Karpas-422 (cell line): Measurements from ENCODE around the gene KATNIP. TPM values are rescaled to one million over a fixed set of nuclear protein-coding genes. Genes with fewer than 3 reads are reported as not detected.

Source experiments
- DNase-seq: peaks from one replicate; pipeline ENCODE4 v3.0.0-alpha.2; 2015
- H2AFZ ChIP-seq: fragments of 200-600 bp; sonication (generic); 2 replicates; pipeline ENCODE4 v1.6.1; 2014; ENCODE audit warnings: antibody characterized with exemption, low read length, mixed read lengths
- H3K27ac ChIP-seq: fragments of 200-600 bp; sonication (generic); 2 replicates; pipeline ENCODE4 v1.5.1; 2014; ENCODE audit warnings: mild to moderate bottlenecking, low read length, moderate library complexity
- H3K27me3 ChIP-seq: fragments of 200-600 bp; sonication (generic); 2 replicates; pipeline ENCODE4 v1.6.1; 2014; ENCODE audit warnings: low read length, mixed read lengths
- H3K36me3 ChIP-seq: fragments of 200-600 bp; sonication (generic); 2 replicates; pipeline ENCODE4 v1.6.1; 2014; ENCODE audit warnings: low read length, mixed read lengths; ENCODE audit not compliant: insufficient read depth
- H3K4me1 ChIP-seq: fragments of 200-600 bp; sonication (generic); 2 replicates; pipeline ENCODE4 v1.6.1; 2014; ENCODE audit warnings: mild to moderate bottlenecking, low read length, mixed read lengths
- H3K4me2 ChIP-seq: fragments of 200-600 bp; sonication (generic); 2 replicates; pipeline ENCODE4 v1.6.1; 2014; ENCODE audit warnings: low read length, low read depth, mild to moderate bottlenecking; ENCODE audit not compliant: poor library complexity, severe bottlenecking
- H3K4me3 ChIP-seq: fragments of 200-600 bp; sonication (generic); 2 replicates; pipeline ENCODE4 v1.5.1; 2014; ENCODE audit warnings: mild to moderate bottlenecking, antibody characterized with exemption, low read length, mixed read lengths
- H3K79me2 ChIP-seq: fragments of 200-600 bp; sonication (generic); 2 replicates; pipeline ENCODE4 v1.6.1; 2014; ENCODE audit warnings: mild to moderate bottlenecking, low read length, mixed read lengths
- H3K9ac ChIP-seq: fragments of 200-600 bp; sonication (generic); 2 replicates; pipeline ENCODE4 v1.6.0; 2014; ENCODE audit warnings: low read length
- H3K9me2 ChIP-seq: fragments of 200-600 bp; sonication (generic), shearing (Covaris generic); replicated peaks from 2 replicates; pipeline ENCODE4 v1.6.0; 2014; ENCODE audit warnings: mild to moderate bottlenecking, low read length, moderate library complexity; ENCODE audit not compliant: insufficient read depth
- H3K9me3 ChIP-seq: fragments of 300-700, 200-600 bp; sonication (generic); 2 replicates; pipeline ENCODE4 v1.6.1; 2014; ENCODE audit warnings: low read length, mixed read lengths
- H4K20me1 ChIP-seq: fragments of 200-600 bp; sonication (generic); 2 replicates; pipeline ENCODE4 v1.6.1; 2014; ENCODE audit warnings: mild to moderate bottlenecking, antibody characterized with exemption, low read length, low read depth; ENCODE audit not compliant: insufficient read depth
- total RNA-seq: library from RNA; depleted of rRNA; stranded (reverse); fragments of >200 nt; shearing (Covaris generic); gene quantifications from 2 replicates; pipeline ENCODE4 v1.2.3, GENCODE V29; 2014; ENCODE audit warnings: low replicate concordance

The KATNIP gene
- total RNA-seq, 1 experiment from 2014 or later: 8.5 TPM

GRCh38 chr16:27576729-27577128 is 26.8 kb downstream of the KATNIP start:
- no peaks in the 10 kb centered on the region for H4K20me1 ChIP-seq
- no peak overlapping the region for H3K4me3 ChIP-seq
- H3K9me3 ChIP-seq: no peaks in the 10 kb centered on the region
- peaks cover 5% of the 10 kb centered on the region; the same call in 1 of the 2 replicates for H3K79me2 ChIP-seq
- no peak overlapping the region for H3K27ac ChIP-seq
- H3K4me1 ChIP-seq: peaks cover 7% of the 10 kb centered on the region
- no peaks in the 10 kb centered on the region for H3K27me3 ChIP-seq
- H3K36me3 ChIP-seq: no peaks in the 10 kb centered on the region
- no peaks in the 10 kb centered on the region for H3K9me2 ChIP-seq
- no peak overlapping the region for H3K4me2 ChIP-seq
- DNase-seq: no peak
- no peak overlapping the region for H2AFZ ChIP-seq
- H3K9ac ChIP-seq: no peak overlapping the region

- Histone ChIP-seq H2AFZ (no peak overlapping the region), H3K27me3 (no peaks in the 10 kb centered on the region), H3K27ac (no peak overlapping the region), H3K9me3 (no peaks in the 10 kb centered on the region), H3K79me2 (no peaks in the 10 kb centered on the region), H3K9ac (no peak overlapping the region), H3K9me2 (no peaks in the 10 kb centered on the region), H4K20me1 (no peaks in the 10 kb centered on the region), H3K4me1 (peaks cover 7% of the 10 kb centered on the region), H3K4me3 (no peak overlapping the region), H3K36me3 (no peaks in the 10 kb centered on the region), H3K4me2 (no peak overlapping the region)
- DNase-seq: peak; percentile 40
These were observed 29.4 kb downstream of the KATNIP start for GRCh38 chr16:27579087-27579980.

GRCh38 chr16:27582883-27583282 is 32.9 kb downstream of the KATNIP start:
- H3K9me3 ChIP-seq: no peaks in the 10 kb centered on the region
- H3K9me2 ChIP-seq: no peaks in the 10 kb centered on the region
- H3K4me1 ChIP-seq: peaks cover 7% of the 10 kb centered on the region
- H3K27ac ChIP-seq: no peak overlapping the region
- H3K4me3 ChIP-seq: no peak overlapping the region
- H3K4me2 ChIP-seq: no peak overlapping the region
- H3K79me2 ChIP-seq: no peaks in the 10 kb centered on the region
- no peaks in the 10 kb centered on the region for H3K36me3 ChIP-seq
- DNase-seq: no peak
- H2AFZ ChIP-seq: no peak overlapping the region
- no peaks in the 10 kb centered on the region for H4K20me1 ChIP-seq
- H3K9ac ChIP-seq: no peak overlapping the region
- no peaks in the 10 kb centered on the region for H3K27me3 ChIP-seq

- Histone ChIP-seq H3K36me3 (no peaks in the 10 kb centered on the region), H3K27me3 (no peaks in the 10 kb centered on the region), H3K9me2 (no peaks in the 10 kb centered on the region), H4K20me1 (no peaks in the 10 kb centered on the region), H3K27ac (no peak overlapping the region), H3K4me2 (no peak overlapping the region), H3K9ac (no peak overlapping the region), H3K4me3 (no peak overlapping the region), H3K79me2 (no peaks in the 10 kb centered on the region), H3K4me1 (peaks cover 7% of the 10 kb centered on the region), H3K9me3 (no peaks in the 10 kb centered on the region), H2AFZ (no peak overlapping the region)
- DNase-seq: no peak
These were observed 33.7 kb downstream of the KATNIP start for GRCh38 chr16:27583634-27584033.

- H3K27me3 ChIP-seq: no peaks in the 10 kb centered on the region
- no peaks in the 10 kb centered on the region for H3K79me2 ChIP-seq
- H3K9me2 ChIP-seq: no peaks in the 10 kb centered on the region
- H3K9ac ChIP-seq: no peak overlapping the region
- H3K27ac ChIP-seq: no peak overlapping the region
- H4K20me1 ChIP-seq: no peaks in the 10 kb centered on the region
- no peak overlapping the region for H3K4me3 ChIP-seq
- no peak for DNase-seq
- H3K4me2 ChIP-seq: no peak overlapping the region
- peaks cover 4% of the 10 kb centered on the region; the same call in 1 of the 2 replicates for H3K9me3 ChIP-seq
- no peaks in the 10 kb centered on the region for H3K36me3 ChIP-seq
- H2AFZ ChIP-seq: no peak overlapping the region
- H3K4me1 ChIP-seq: no peaks in the 10 kb centered on the region
These were observed 35.3 kb downstream of the KATNIP start for GRCh38 chr16:27585200-27585599.

GRCh38 chr16:27586711-27587110 is 36.8 kb downstream of the KATNIP start:
- Histone ChIP-seq H3K27ac (no peak overlapping the region), H3K9me2 (no peaks in the 10 kb centered on the region)

GRCh38 chr16:27588057-27588456 is 38.1 kb downstream of the KATNIP start:
- no peaks in the 10 kb centered on the region for H3K4me1 ChIP-seq
- no peaks in the 10 kb centered on the region; the same call in 1 of the 2 replicates for H3K79me2 ChIP-seq
- H3K4me3 ChIP-seq: no peak overlapping the region
- H3K9me2 ChIP-seq: no peaks in the 10 kb centered on the region
- H2AFZ ChIP-seq: no peak overlapping the region
- H3K9ac ChIP-seq: no peak overlapping the region
- no peaks in the 10 kb centered on the region for H3K27me3 ChIP-seq
- no peak overlapping the region for H3K4me2 ChIP-seq
- H3K9me3 ChIP-seq: peaks cover 4% of the 10 kb centered on the region; the same call in 1 of the 2 replicates
- H3K36me3 ChIP-seq: no peaks in the 10 kb centered on the region
- no peak for DNase-seq
- no peaks in the 10 kb centered on the region for H4K20me1 ChIP-seq
- no peak overlapping the region for H3K27ac ChIP-seq

More at GRCh38 chr16:27586711-27587110, 36.8 kb downstream of the KATNIP start:
- Histone ChIP-seq H4K20me1 (no peaks in the 10 kb centered on the region), H3K4me1 (no peaks in the 10 kb centered on the region), H3K4me3 (no peak overlapping the region), H3K79me2 (no peaks in the 10 kb centered on the region; the same call in 1 of the 2 replicates), H3K9me3 (peaks cover 4% of the 10 kb centered on the region; the same call in 1 of the 2 replicates), H3K27me3 (no peaks in the 10 kb centered on the region), H3K36me3 (no peaks in the 10 kb centered on the region), H3K4me2 (no peak overlapping the region), H3K9ac (no peak overlapping the region), H2AFZ (no peak overlapping the region)
- DNase-seq: no peak

GRCh38 chr16:27591837-27592236 is 41.9 kb downstream of the KATNIP start:
- Histone ChIP-seq H3K9me2 (no peaks in the 10 kb centered on the region), H3K79me2 (no peaks in the 10 kb centered on the region; the same call in 1 of the 2 replicates), H3K27me3 (no peaks in the 10 kb centered on the region), H3K4me2 (no peak overlapping the region), H3K4me3 (no peak overlapping the region), H3K9me3 (peaks cover 4% of the 10 kb centered on the region; the same call in 1 of the 2 replicates), H4K20me1 (no peaks in the 10 kb centered on the region), H3K9ac (no peak overlapping the region), H3K36me3 (no peaks in the 10 kb centered on the region), H3K4me1 (no peaks in the 10 kb centered on the region), H3K27ac (no peak overlapping the region), H2AFZ (no peak overlapping the region)
- no peak for DNase-seq
